Ishikawa (cell line): ENCODE measurements around the gene CAMK2D.

Experiments used
- CEBPB ChIP-seq: IDR thresholded peaks from 2 replicates; pipeline ENCODE4 v1.6.1; 2012
- CREB1 ChIP-seq: IDR thresholded peaks from 2 replicates; pipeline ENCODE4 v1.6.1; 2012; ENCODE audit warnings: low read depth
- EGR1 ChIP-seq: IDR thresholded peaks from 2 replicates; pipeline ENCODE4 v1.6.1; 2012
- EP300 ChIP-seq: IDR thresholded peaks from 2 replicates; pipeline ENCODE4 v1.6.1; 2012; ENCODE audit warnings: borderline replicate concordance
- FOXM1 ChIP-seq: IDR thresholded peaks from 2 replicates; pipeline ENCODE4 v1.6.1; 2012; ENCODE audit warnings: low read depth, borderline replicate concordance
- NFIC ChIP-seq: IDR thresholded peaks from 2 replicates; pipeline ENCODE4 v1.6.1; 2012
- RAD21 ChIP-seq: IDR thresholded peaks from 2 replicates; pipeline ENCODE4 v1.6.1; 2012; ENCODE audit warnings: low read depth
- REST ChIP-seq: IDR thresholded peaks from 2 replicates; pipeline ENCODE4 v1.6.1; 2012; ENCODE audit warnings: low read depth, mild to moderate bottlenecking
- TAF1 ChIP-seq: IDR thresholded peaks from 2 replicates; pipeline ENCODE4 v1.6.1; 2012; ENCODE audit warnings: low read depth, mild to moderate bottlenecking
- TCF12 ChIP-seq: IDR thresholded peaks from 2 replicates; pipeline ENCODE4 v1.6.1; 2012; ENCODE audit warnings: low read depth
- TEAD4 ChIP-seq: IDR thresholded peaks from 2 replicates; pipeline ENCODE4 v1.6.1; 2012
- USF1 ChIP-seq: IDR thresholded peaks from 2 replicates; pipeline ENCODE4 v1.6.1; 2012
- YY1 ChIP-seq: IDR thresholded peaks from 2 replicates; pipeline ENCODE4 v1.6.1; 2012; ENCODE audit warnings: low read depth
- ZBTB7A ChIP-seq: IDR thresholded peaks from 2 replicates; pipeline ENCODE4 v1.6.1; 2012; ENCODE audit warnings: low read depth
- TF ChIP-seq, protein P1 (sequence below): IDR thresholded peaks from 2 replicates; pipeline ENCODE4 v1.6.1; 2012

Gene CAMK2D

DNA sequence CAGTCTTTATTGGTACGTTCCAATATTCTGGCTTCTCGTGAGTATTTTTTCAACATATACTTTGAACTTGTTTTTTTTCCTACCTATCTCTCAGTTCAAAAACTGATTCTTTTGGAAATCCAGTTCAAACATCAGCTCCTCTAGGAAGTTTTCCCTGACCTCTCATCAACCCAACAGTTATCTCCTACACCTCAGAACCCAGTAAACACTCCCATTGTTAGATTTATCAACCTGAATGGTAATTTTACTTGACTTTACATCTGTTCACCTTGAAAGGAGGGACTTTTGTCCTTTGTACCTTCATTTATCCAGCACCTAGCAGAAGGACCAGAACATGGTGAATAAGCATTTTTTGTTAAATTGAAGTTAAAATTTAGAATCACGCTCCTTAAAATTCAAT is 13.6 kb downstream of the CAMK2D start:
- TF ChIP-seq REST (no peak), EP300 (no peak), ZBTB7A (no peak), CREB1 (no peak), FOXM1 (no peak), TAF1 (no peak), TEAD4 (no peak), NFIC (no peak), CEBPB (no peak), YY1 (no peak), RAD21 (no peak), TCF12 (no peak)

DNA sequence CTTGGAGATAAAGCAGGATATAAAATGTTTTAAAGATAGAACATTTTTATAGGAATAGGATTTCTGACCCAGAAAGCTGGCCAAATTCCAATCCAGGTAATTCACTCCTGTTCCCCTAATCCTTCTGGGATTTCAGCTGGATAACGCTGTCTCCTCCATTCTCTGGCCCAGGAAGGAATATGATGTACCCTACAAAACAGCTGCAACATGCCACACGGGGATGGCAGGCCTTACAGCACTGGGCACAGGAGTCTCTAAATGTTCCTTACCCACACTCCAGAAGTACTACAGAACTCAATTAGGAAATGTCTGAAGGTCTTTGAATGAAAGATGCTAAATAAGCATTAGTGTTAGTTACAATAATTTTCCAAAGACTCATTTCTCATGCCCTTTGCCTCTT is 15.8 kb downstream of the CAMK2D start:
- TF ChIP-seq YY1, result no peak
- TF ChIP-seq ZBTB7A, result no peak
- no peak for TF ChIP-seq USF1
- TF ChIP-seq FOXM1, result no peak
- no peak for TF ChIP-seq NFIC
- no peak for TF ChIP-seq CEBPB
- TF ChIP-seq REST, result no peak
- TF ChIP-seq TCF12, result no peak
- no peak for TF ChIP-seq CREB1
- no peak for TF ChIP-seq TEAD4
- TF ChIP-seq RAD21, result no peak
- TF ChIP-seq TAF1, result no peak
- TF ChIP-seq EGR1, result no peak
- TF ChIP-seq EP300, result no peak
- TF ChIP-seq, protein P1, sequence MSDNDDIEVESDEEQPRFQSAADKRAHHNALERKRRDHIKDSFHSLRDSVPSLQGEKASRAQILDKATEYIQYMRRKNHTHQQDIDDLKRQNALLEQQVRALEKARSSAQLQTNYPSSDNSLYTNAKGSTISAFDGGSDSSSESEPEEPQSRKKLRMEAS, result no peak

DNA sequence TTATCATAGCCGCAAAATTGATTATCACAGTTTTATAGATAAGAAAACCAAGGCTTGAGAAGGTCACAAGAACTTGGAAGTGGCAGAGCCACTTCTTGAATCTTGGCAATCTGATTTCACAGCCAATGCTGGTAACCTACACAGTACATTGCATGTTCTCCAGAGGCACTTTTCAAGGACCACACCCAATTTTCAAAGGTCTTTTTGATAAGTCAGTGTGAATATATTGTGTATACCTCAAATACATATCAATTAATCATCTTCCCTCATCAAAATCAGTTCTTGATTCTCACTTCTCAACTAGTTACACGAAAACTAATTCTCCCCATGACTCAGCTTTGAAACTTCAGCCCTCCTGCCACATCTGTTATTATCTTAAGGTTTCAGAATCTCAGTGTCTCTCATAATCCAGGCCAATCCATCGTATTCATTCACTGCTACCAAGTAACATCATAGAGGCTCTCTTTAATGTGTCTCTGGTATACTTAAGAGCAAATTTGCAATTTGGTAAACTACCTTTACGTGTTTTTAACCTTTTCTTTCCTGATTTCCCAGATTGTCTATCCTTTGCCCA is 16.8 kb downstream of the CAMK2D start:
- no peak for TF ChIP-seq CEBPB
- TF ChIP-seq FOXM1, result no peak
- TF ChIP-seq EP300, result no peak
- no peak for TF ChIP-seq TEAD4
- TF ChIP-seq NFIC, result no peak
- no peak for TF ChIP-seq ZBTB7A
- no peak for TF ChIP-seq TAF1
- TF ChIP-seq USF1, result no peak
- no peak for TF ChIP-seq TCF12
- TF ChIP-seq, protein P1, result no peak
- TF ChIP-seq RAD21, result no peak
- TF ChIP-seq YY1, result no peak
- no peak for TF ChIP-seq REST
- no peak for TF ChIP-seq CREB1
- TF ChIP-seq EGR1, result no peak

- TF ChIP-seq TAF1, result no peak
- TF ChIP-seq, protein P1, result no peak
- TF ChIP-seq FOXM1, result no peak
Measured at GRCh38 chr4:113743690-113744089, 17.8 kb downstream of the CAMK2D start.
